HG02571 (cell line): ENCODE measurements around the gene PMS1.
"Not testable (repeated sequence)": the region's sequence is repeated elsewhere in the genome, so short reads cannot be mapped to it uniquely, and the experiment has no call there.

ENCODE experiments used
- ATAC-seq: cut with Tn5 transposase; IDR thresholded peaks from one replicate; pipeline ENCODE4 v1.9.1; 2021; ENCODE audit warnings: mild to moderate bottlenecking, moderate library complexity; ENCODE audit not compliant: unreplicated experiment

Gene PMS1

DNA sequence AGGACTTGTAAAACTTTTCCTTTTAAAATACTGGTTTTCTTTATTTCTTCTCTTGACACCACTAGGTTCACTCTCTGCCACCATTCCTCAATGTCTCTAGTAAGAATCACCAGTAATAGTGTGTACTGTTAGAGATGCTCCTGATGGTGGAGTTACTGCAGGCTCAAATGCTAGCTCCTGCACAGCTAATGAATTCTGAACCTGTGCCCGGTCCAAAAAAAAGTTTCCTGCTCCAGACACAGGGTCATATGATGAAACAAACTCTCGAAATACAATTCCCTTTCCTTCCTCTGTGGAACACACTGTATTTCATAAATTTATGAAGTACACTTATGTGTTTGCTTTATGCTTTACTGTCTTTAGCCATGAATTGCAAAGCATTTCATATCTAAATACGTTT lies 19.2 kb downstream of the PMS1 start:
- no peak for ATAC-seq

DNA sequence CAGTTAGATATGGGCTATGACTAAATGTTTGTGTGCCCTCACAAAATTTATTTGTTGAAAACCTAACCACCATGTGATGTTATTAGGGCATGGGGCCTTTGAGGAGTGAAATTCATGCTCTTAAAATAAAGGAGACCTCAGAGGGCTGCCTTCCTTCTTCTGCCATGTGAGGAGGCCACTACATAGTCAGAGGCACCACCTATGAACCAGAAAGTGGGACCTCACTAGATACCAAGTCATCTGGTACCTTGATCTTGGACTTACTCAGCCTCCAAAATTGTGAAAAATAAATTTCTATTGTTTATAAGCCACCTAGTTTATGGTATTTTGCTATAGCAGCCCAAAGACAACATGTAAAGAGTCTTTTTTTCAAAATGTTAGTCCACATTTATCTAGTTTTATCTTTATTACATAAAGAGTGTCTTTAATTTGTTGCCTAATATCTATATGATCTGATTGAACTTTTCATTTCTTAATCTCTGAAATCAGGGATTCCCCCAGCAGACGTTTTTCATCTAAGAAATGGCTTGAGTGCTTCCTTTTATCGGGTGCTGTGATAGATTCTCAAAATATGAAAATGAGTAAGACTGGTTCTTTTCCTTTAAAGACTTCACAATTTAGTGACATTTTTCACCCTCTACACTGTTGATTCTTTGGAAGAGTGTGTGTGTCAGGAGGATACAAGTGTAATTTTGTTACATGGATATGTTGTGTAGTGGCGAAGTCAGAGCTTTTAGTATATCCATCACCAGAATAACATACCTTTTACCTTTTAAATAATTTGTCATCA lies 34.2 kb downstream of the PMS1 start:
- no peak for ATAC-seq

DNA sequence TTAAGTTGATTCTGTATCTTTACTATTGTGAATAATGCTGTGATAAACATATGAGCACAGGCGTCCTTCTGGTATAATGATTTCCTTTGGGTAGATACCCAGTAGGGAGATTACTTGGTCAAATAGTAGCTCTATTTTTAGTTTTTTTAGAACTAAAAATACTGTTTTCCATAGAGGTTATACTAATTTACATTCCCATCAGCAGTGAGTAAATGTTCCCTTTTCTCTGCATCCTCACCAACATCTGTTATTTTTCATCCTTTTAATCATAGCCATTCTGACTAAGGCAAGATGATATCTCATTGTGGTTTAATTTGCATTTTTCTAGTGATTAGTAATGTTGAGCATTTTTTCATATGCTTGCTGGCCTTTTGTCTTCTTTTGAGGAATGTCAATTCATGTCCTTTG lies 35.1 kb downstream of the PMS1 start:
- no peak for ATAC-seq

DNA sequence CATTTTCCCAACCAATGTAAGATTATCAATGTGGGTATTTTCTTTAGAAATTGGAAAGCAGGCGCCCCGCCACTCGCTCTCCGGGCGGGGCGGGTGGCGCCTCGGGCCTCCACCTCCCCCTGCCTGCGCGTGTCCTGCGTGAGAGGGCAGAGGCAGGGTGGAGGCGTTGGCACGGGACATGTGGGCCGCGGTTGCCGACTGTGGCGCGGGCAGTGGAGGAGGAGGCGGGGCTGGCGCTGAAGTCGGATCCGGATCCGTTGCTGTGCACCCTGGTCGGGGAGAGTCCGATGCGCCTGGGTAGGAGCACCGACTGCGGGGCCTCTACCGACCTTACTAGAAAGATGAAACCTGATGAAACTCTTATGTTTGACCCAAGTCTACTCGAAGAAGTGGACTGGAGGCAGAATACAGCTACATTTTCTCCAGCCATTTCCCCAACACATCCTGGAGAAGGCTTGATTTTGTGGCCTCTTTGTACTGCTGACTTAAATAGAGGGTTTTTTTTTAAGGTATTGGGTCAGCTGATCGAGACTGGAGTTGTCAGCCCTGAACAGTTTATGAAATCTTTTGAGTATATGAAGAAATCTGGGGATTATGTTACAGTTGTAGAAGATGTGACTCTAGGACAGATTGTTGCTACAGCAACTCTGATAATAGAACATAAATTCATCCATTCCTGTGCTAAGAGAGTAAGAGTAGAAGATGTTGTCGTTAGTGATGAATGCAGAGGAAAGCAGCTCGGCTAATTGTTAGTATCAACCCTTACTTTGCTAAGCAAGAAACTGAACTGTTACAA lies 37.9 kb downstream of the PMS1 start:
- ATAC-seq = no peak

DNA sequence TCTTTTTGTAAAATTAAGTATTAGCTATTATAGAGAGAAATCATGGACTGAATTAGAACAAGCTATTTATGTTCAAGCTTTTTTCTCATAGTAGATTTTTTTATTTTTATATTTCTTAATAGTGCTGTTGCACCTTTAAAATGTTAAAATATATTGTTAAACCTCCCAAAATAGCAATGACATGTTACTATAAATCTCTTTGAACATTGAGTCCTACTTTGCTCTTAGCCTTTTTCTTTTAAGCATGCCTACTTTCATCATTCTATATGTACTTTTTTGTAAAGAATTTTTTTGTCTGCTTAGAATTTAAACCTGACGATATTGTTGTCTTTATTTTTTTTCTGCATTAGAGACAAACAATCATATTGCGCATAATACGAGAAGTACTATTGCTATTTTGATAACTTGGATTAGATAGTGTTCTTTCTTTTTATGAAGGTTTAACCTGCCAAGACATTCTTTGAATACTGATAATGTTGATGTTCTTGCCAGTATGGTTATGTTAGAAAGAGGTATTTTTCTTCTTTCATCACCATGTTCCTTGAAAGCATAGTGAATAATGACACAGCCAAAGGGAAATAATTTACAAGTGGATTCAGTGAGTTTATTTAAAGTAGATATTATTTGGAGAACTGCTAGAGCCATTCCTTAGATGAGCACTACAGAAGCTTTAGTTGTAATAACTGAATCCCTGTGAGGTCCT lies 40.6 kb downstream of the PMS1 start:
- ATAC-seq = no peak

DNA sequence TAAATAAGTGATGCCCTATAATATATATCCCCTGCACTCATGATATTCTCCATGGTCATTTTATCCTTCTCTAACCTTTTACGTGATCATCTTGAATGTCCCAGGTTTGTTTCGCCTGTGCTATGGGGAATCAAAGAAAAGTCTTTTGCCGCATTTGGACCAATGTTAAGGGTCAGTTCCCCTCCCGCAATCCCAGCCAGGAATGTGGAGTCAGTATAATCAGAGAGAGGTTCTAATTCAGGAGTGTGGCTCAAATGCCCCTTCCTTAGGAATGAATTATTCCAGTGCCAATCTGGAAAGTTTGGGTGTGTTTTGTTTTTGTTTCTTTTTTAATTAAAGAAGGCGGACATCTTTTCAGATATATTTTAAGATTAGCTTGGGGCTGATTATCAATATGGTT lies 41.8 kb downstream of the PMS1 start:
- ATAC-seq = no peak

DNA sequence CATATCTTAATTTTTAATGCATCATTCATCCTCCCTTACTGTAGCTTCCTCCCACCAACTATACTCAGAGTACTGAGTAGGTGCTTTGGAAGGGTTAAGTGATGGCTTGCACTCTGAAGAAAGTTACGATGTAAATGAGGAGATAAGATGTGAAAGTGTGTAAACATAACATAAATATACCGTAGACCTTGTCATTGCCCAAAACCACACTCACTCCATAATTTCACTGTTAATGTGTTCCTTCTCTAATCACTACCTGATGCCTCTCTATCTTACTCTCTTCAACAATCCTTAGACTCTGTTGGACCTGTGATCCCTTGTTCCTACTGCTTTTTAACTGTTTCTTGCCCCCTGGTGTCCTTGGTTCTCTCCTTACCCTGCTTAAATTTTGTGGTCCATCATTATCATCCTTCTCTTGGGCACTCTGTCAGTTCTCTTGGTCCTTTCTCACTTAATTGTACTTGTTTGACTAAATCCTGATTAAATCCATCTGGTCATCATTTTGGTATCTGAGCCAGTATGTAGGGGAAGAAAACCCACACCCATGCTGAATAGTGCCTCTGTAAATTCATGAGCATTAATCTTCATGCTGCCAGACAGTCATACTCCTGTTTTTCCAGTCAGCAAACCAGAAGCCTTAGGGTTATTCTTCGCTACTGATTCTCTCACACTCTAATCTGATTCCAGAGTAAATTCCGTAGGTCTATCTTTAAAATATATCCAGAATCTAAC lies 45.0 kb downstream of the PMS1 start:
- no peak for ATAC-seq

DNA sequence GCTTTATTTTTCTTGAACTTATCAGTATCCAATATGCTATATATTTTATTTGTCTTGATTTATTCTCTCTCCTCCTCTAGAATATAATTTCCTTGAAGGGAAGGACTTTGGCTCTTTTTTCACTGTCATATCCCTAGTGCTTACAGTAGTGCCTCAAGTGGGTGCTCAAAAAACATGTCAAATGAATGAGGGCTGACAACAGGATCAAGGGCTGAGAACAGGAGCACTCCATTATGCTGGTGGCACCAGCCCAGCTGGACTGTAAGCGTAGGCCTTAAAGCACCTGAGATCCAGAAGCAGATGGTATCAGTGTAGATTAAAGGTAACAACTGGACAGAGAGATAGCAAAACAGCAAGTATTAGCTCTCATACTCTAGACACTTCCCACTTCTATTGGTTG lies 46.3 kb downstream of the PMS1 start:
- no peak for ATAC-seq

DNA sequence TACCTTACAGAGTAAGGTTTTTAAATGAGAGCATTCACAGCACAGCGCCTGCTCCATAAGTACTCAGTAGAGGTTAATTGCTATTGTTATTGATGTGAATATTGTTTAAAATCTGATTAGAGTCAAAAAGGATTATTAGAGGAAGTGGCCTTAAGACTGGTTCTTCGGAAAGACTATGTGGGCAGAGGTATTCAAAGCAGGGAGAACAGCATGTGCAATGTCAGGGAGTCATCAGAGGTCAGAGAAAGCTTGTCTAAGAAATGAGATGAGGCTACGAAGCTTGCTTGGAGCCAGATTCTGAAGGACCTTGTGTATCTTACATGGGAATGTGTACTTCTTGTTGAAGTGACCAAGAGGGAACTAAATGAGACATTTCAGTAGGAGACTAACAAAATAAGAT lies 49.8 kb downstream of the PMS1 start:
- no peak for ATAC-seq

DNA sequence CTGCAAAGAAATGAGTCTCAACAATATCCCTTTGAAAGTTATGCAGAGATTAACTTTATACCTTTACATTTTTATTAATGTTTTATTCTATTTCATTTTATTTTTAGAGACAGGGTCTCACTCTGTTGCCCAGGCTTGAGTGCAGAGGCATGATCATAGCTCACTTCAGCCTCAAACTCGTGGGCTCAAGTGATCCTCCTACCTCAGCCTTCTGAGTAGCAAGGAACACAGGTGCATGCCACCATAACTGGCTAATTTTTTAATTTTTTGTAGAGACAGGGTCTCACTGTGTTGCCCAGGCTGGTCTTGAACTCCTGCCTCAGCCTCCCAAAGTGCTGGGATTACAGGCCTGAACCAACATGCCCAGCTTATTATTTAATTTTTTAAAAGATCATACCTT lies 50.4 kb downstream of the PMS1 start:
- ATAC-seq = not testable (repeated sequence)

DNA sequence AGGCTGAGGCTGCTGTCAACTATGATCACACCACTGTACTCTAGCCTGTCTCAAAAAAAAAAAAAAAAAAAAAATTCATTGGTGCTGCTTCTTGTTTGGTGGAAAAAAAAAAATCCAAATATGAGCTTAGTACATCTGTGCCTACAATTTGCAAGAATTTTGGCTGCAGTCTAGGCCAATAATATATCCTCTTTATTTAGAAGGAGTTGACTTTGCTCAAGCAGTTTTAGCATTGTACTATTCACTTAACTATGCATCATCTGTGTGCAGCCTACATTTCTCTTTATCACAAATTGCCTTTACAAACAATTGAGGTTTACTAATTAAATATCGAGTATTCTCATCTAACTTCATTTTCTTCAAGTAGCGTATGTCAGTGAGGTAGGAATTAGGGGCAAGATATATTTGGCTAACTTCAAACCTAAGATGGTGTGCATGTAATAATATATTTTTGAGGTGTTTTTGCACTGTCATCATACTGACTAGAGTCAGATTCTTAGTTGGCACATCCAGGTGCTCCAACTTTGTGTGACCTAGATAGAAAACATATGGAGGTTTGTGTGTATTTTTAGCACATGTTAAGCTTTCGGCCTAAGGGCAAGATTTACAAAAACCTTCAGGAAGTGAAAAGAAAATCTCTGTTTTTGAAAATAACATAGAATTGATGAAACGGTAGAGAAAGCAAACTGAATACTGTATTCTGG lies 51.8 kb downstream of the PMS1 start:
- ATAC-seq = no peak

DNA sequence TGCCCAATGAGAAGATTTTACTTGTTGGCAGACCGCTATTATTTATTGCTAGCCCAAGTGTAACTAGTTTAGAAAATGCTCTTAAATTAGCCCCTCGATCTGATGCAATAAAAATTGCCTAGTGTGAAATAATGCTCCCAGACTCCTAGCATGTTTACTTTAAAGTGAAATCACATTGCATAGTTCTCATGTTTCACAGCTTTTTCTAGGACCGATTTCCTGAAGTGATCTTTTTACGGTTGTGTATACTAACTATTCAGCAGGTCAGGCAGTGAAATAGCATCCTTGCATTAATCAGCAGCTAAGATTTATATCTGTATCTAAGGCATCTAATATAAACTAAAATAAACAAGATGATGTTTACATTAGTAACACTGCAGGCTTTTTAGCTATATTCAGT lies 52.4 kb downstream of the PMS1 start:
- ATAC-seq = no peak

DNA sequence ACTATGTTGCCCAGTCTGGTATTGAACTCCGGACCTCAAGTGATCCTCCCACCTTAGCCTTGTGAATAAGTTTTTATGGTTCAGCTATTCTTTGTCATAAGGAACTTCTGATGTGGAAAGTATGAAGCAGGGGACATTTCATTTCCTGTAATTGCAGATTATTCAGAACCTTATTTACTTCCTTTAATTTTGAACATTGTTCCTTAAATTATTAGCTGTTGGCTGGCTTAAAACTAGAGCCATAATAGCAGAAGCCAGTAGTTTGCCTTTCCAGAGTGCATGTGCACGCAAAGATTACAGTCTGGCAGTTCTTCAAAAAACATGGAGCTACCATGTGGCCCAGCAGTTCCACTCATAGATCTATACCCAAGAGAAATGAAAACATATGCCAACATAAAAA lies 53.1 kb downstream of the PMS1 start:
- no peak for ATAC-seq

DNA sequence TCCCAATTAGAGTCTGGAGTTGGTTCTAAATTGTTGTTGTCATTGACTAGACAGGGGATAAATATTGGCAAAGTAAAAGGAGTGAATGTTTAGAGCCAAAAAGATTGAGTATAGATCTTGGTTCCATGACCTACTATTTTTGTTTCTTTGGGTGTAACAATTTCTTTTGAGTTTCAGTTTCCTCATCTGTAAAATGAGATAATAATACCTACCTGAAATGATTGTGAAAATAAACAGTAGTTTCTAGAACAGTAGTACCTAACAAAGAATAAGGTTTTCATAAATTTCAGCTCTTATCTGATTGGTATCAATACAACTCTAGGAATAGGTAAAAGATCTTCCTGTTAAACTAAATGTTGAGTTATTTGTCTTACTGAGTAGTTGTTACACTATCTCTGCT lies 56.8 kb downstream of the PMS1 start:
- no peak for ATAC-seq

DNA sequence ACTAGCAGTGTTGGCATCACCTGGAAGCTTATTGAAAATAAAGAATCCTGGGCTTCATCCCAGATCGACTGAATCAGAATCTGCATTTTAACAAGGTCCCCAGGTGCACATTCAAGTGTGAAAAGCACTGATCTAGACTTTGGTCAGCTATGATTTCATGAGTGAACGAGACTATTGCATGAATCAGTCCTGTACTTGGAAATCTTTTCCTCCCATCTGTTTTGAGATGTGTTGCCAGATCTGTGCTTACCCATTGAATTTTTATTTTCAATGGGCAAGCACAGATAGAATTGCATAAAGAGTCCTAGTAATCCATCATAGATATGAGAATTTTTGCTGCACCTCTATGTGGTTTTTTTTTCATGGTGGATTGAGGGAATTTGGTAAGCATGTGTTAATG lies 64.0 kb downstream of the PMS1 start:
- ATAC-seq = no peak

DNA sequence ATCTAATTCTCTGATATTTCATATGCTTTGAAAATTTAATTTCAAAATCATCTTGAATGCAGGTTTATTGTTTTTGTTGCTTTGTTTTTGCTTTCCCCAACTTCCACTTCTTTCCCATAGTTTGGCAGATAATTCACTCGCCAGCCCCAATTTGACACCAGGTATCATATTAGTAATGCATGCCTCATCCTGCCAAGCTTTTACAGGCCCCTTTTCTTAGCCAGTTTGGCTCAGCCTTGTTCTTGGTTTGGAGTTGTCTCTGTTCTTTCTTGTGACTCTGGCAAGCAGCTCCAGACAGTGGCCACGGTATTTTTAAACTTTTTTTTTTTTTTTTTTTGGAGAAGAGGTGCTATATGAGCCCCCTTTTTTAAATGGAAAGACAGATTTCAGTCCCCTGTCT lies 65.3 kb downstream of the PMS1 start:
- no peak for ATAC-seq

DNA sequence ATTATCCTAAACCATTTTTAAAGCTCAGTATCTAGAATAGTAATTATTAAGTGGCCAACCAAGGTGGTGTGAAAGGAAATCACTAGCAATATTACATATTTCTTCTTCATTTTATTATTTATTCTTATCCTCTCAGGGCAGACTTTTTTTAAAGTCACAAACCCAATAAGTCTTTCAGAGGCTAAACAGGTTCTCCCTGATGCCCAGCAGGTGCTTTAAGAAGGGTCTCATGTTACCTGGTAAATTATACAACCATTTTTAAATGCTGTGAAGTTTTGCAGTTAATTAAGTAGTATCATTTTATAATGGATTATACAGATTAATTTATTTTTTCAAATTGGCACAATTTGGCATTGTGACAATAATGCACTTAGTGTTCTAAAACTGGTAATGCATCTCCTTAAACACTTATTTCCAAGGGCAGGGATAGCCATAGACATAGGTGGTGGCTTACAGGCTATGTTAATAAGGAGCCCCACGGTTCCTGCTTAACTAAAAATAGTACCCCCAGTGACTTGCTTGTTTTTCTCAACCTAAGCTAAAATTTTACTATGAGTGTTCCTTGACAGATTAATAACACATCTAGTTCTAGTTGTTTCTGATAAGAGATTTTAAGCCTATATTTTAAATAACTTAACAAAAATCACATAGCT lies 67.0 kb downstream of the PMS1 start:
- ATAC-seq = no peak

DNA sequence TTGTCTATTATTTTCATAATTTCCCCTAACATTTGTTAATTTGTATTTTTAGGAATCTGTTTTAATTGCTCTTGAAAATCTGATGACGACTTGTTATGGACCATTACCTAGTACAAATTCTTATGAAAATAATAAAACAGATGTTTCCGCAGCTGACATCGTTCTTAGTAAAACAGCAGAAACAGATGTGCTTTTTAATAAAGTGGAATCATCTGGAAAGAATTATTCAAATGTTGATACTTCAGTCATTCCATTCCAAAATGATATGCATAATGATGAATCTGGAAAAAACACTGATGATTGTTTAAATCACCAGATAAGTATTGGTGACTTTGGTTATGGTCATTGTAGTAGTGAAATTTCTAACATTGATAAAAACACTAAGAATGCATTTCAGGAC lies 69.9 kb downstream of the PMS1 start:
- ATAC-seq = no peak

DNA sequence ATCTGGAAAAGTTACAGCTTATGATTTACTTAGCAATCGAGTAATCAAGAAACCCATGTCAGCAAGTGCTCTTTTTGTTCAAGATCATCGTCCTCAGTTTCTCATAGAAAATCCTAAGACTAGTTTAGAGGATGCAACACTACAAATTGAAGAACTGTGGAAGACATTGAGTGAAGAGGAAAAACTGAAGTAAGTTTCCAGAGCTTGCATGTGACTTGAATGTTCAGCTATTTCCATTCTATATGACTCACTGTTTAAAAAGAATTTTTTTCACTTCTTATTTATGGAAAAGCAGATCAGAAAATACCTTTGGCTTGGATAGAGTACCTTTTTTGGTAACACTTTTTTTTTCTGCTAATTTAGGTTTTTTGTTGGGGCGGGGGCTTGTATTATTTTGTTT lies 70.7 kb downstream of the PMS1 start:
- ATAC-seq = no peak

DNA sequence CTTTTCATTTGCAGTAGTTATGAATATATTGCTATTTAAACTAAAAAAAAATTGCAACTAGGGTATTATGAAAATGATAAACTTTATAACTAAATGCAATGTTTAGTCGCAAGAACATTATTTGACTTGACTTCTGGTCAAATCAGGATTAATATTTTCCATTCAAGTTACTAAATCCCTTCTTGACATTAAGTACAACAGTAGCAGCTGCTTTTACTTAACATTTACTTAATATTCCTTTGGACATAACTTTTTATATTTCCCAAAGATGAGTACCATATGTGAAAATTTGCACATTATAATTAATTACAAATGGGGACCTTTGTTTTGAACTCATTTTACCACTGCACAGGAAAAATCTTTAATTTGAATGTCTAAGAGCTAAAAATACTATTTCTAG lies 74.0 kb downstream of the PMS1 start:
- no peak for ATAC-seq
